ENCODE results near the gene GABBR2. TPM values are rescaled to one million over a fixed set of nuclear protein-coding genes. Genes with fewer than 3 reads are reported as not detected.
"Not testable (repeated sequence)": the region's sequence is repeated elsewhere in the genome, so short reads cannot be mapped to it uniquely, and the experiment has no call there.

The GABBR2 gene
- total RNA-seq, 1 experiment from 2014 or later: not detected

- no peak for DNase-seq (ENCODE audit: low read depth)
These were observed 21.5 kb downstream of the GABBR2 start for GRCh38 chr9:98686961-98687855.

DNA sequence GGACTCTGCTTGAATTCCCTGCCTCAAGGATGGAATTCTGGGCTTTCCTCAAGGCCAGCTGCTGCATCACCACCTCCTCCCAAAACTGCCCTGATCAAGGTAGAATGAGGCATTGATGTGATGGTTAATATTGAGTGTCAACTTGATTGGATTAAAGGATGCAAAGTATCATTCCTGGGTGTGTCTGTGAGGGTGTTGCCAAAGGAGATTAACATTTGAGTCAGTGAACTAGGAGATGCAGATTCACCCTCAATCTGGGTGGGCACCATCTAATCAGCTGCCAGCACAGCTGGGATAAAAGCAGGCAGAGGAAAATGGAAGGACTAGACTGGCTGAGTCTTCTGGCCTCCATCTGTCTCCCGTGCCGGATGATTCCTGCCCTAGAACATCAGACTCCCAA lies 23.9 kb downstream of the GABBR2 start:
- not testable (repeated sequence) for DNase-seq (ENCODE audit: low read depth)

DNA sequence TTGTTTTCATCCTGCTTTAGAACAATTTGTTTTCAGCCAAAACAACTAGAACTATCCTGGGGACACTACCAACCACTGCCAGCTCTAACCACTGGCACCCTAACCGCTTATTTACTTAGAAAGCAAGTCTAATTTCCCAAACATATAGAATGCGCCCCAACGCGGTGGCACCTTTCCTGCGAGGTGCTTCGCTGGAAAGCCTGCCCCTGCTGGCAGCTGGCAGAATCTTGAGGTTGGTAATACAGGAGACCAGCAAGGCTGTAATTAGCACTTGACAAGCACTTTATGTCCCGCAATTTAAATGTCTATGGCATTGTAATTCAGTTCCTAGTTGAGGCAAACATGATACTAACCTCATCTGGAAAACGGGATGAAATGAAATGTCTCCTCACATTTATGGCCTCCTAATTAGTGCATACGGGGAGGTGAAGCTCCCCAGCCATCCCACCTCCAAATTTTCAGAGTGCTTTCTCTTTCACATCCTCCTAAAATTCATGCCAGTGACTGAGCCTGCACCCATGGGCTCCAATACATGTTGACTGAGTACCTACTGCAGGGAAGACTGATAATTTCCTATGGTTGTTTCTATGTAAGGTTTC lies 30.4 kb downstream of the GABBR2 start:
- DNase-seq (ENCODE audit: low read depth): no peak

GRCh38 chr9:98673681-98674080 lies 35.1 kb downstream of the GABBR2 start:
- no peak for DNase-seq (ENCODE audit: low read depth)

GRCh38 chr9:98667005-98667640 lies 41.6 kb downstream of the GABBR2 start:
- no peak for DNase-seq (ENCODE audit: low read depth)

DNA sequence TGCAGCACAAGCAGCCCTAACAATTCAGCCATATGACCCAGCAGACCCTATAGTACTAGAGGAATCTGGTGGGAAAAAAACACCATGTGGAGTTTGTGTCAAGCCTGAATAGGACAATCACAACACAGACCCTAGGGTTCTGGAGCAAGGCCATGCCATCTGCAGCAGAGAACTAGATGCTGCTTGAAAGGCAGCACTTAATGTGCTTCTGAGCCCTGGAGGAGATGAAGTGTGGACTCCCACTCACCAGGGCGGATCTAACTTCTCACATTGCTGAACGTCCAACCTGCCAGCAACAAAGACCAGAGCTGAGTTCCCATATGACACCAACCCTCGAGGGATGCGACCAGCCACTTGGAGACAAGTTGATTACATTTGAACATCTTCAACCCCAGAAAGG lies 43.2 kb downstream of the GABBR2 start:
- DNase-seq (ENCODE audit: low read depth): no peak

- DNase-seq (ENCODE audit: low read depth): no peak
These were observed 48.2 kb downstream of the GABBR2 start for GRCh38 chr9:98660541-98660940.

DNA sequence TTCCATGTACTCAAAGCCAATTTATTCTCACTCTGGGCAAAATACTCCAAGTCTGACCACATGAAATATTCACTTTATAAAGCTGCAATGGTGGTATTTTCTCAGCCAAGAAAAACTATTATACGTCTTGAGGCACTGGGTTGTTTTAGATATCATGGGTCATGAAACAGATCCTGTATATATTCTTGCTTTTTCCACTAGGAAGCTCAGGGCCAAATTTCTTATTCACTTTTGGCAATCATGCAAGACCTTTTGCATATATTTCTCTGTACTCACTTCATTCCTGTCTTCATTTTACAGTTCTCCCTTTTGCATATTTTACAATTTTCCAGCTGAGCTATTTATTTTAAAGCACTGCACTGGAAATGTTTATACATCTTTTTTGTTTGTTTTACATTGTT lies 49.8 kb downstream of the GABBR2 start:
- DNase-seq (ENCODE audit: low read depth): no peak

GRCh38 chr9:98657897-98658296 lies 50.8 kb downstream of the GABBR2 start:
- DNase-seq (ENCODE audit: low read depth): no peak

DNA sequence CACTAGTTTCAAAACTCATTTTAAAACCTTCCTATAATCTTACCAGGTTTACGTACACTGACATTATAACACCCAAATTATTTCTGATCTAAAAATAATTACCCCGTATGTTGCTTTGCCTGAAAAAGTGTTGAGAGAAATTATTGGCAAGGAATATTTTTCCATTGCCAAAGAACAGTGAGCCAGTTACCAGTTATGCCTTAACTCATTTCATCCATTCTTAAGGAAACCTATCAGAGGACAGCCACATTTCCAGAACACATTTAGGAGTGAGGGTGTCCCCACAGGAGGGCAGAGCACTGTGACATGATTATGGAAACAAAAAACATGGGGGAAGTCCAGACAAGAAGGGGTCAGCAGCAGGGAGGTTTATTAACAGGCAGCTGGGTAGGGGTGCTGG lies 52.2 kb downstream of the GABBR2 start:
- DNase-seq (ENCODE audit: low read depth): no peak

- not testable (repeated sequence) for DNase-seq (ENCODE audit: low read depth)
These were observed 53.3 kb downstream of the GABBR2 start for GRCh38 chr9:98655428-98655827.

GRCh38 chr9:98654247-98654646 lies 54.5 kb downstream of the GABBR2 start:
- DNase-seq (ENCODE audit: low read depth): no peak

DNA sequence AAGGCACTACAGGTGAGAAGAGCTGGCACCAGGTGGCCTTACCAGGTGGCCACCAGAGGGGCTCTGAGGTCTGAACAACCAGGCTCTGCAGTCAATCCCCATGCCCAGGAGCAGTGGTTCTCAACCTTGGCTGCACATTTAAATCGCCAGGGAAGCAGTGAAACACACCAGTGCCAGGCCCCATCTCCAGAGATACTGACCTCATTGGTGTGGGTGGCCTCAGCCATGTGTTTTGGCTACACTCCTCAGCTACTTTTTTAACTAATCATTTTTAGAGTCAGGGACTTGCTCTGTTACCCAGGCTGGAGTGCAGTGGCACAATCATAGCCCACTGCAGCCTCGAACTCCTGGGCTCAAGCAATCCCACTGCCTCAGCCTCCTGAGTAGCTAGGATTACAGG lies 56.0 kb downstream of the GABBR2 start:
- no peak for DNase-seq (ENCODE audit: low read depth)

- DNase-seq (ENCODE audit: low read depth): no peak
These were observed 56.4 kb downstream of the GABBR2 start for GRCh38 chr9:98652302-98652701.

DNA sequence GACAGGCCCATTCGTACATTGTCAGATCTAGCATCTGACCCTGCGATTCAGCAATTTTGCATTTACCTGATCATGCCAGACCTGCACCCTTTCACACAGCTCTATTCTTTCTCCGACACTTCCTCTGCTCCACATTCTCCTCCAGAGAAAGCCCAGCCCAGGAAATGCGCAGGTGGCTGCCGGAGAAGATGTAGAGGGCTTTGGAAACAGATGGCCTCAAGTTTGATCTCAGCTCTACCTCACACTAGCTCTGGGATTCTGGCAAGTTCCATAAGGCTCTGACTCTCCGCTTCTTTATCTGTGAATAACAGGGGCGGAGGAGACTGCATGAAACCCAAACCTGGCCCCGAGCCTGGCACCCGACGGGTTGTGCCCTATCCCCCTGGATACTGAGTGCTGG lies 61.5 kb downstream of the GABBR2 start:
- DNase-seq (ENCODE audit: low read depth): no peak

- DNase-seq (ENCODE audit: low read depth): no peak
These were observed 64.7 kb downstream of the GABBR2 start for GRCh38 chr9:98644011-98644410.

DNA sequence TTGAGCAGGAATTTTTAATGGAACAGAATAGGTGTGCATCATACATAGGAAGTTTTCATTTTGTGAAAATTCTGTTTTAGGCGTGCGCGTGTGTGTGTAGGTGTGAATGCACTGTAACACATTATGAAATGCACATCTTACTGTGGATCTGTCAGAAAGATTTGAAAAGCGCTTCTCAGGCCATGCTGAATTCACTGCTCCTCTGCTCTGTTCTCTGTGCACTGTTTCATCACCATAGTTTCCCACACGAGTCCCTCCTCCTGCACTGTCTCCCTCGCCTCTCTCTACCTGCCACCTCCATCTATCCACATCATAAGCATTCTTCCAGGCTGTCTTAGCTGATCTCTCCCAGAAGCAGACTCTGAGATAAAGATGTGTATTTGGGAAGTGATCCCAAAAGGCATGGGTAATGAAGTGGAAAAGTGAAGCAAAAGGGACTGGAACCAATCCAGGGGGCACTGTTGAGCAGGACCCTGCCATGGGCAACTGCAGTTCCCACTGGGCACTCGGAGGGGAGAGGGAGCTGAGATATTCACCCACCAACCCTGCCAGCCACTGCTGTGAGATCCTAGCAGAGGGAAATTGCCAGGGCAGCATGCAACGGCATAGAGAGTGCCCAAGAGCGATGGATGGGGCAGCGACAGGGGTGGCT lies 65.9 kb downstream of the GABBR2 start:
- DNase-seq (ENCODE audit: low read depth): no peak

DNA sequence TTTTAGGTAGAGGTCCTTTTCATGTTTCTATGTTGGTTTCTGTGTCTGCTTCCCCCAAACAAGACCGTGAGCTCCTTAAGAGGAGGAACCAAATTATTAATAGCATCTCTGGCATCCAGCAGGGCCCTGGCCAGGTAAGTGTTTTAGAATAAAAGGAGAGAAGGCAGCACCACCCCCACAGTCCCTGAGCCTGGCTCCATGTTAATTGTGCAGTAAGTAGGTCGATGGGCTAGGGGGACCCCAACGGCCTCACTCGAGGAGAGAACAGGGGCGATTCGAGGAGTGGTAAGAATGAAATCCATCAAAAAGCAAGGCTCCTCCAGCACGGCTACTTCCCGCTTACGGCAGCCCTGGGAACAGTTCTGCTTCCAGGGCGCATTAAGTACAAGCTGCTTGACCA lies 67.0 kb downstream of the GABBR2 start:
- DNase-seq (ENCODE audit: low read depth): no peak

GRCh38 chr9:98640394-98640793 lies 68.3 kb downstream of the GABBR2 start:
- DNase-seq (ENCODE audit: low read depth): no peak

DNA sequence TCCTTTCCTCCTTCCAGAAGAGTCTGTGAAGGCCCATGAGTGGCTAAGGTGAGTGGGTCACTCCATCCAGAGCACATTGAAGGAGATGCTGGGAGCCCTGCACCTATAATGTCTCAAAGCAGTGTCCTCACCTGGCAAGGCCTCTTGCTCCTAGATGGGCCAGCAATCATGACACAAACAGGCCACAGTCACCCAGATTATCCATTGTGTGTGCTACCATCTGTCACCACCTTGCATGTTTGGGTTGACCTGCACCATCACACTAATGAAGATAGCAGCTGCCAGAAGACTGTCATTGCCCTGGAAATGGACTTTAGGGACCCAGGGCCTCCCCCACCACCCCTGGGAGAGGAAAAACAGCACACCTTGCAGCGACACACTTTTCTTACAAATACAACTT lies 69.6 kb downstream of the GABBR2 start:
- no peak for DNase-seq (ENCODE audit: low read depth)

DNA sequence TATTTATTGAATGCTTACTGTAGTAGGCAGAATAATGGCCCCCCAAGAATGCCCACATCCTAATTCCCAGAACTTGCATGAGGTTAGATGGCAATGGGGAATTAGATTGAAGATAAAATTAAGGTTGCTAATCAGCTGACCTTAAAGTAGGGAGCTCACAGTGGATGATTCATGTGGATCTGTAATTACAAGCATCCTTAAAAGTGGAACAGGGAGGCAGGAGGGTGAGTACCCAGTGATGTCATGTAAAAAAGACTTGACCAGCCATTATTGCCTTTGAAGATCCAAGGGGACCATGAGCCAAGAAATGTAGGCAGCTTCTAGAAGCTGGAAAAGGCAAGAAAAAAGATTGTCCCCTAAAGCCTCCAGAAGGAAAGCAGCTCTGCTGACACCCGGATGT lies 71.4 kb downstream of the GABBR2 start:
- DNase-seq (ENCODE audit: low read depth): no peak

GRCh38 chr9:98635374-98635773 lies 73.4 kb downstream of the GABBR2 start:
- no peak for DNase-seq (ENCODE audit: low read depth)
